HepG2 (cell line): ENCODE measurements around the gene IVD. TPM values are rescaled to one million over a fixed set of nuclear protein-coding genes. Genes with fewer than 3 reads are reported as not detected.

Experiments
- ATAC-seq: fragments of 200-7000 bp; cut with Tn5 transposase; 3 replicates; pipeline ENCODE4 v1.9.1; 2020; ENCODE audit warnings: mild to moderate bottlenecking, moderate library complexity
- BruUV-seq: library from RNA; stranded (reverse); fragments of 400-500 nt; replicated peaks from 2 replicates; lab custom pipeline; 2021; lab: Mats Ljungman, UMichigan
- CTCF ChIA-PET: fragments of 300-600 bp; formaldehyde crosslinking; extraction: SDS; loops from one replicate; lab custom pipeline; 2021; ENCODE audit warnings: low total read pairs, inconsistent platforms, low intra/inter-chr PET ratio; lab: Yijun Ruan, JAX
- POLR2A ChIA-PET: fragments of 350-600 bp; sonication (Branson Sonifier 250); formaldehyde crosslinking; loops from one replicate; lab custom pipeline; 2020; ENCODE audit warnings: antibody characterized with exemption, inconsistent platforms; lab: Yijun Ruan, JAX
- DNase-seq: peaks from one replicate; pipeline ENCODE4 v3.0.0-alpha.2; 2015; ENCODE audit warnings: low spot score
- FAIRE-seq: peaks from 3 replicates; lab custom pipeline; 2011; peaks lifted over from hg19 to GRCh38; lab: Jason Lieb, UNC
- H2AFZ ChIP-seq: one replicate; pipeline ENCODE4 v1.6.1; 2011; ENCODE audit warnings: low read length, inconsistent platforms
- H3K27ac ChIP-seq: fragments of 300-600 bp; 3 replicates; pipeline ENCODE4 v1.8.0; 2011; ENCODE audit warnings: mixed run types, mild to moderate bottlenecking, mixed read lengths, low read length, inconsistent platforms; ENCODE audit not compliant: insufficient read depth; ENCODE audit errors: extremely low read length
- H3K27me3 ChIP-seq, 2 experiments: fragments of 200-600 bp in 1 of 2; 2 replicates in 1 of 2; 3 replicates in 1 of 2; pipeline versions ENCODE4 v1.6.0 to v1.8.0; 2011; ENCODE audit warnings: low read length in 2 of 2, mild to moderate bottlenecking in 2 of 2, moderate library complexity in 2 of 2, inconsistent platforms in 1 of 2; ENCODE audit not compliant: insufficient read depth in 2 of 2, control insufficient read depth in 1 of 2
- H3K36me3 ChIP-seq, 2 experiments: fragments of 200-600 bp in 1 of 2; replicated peaks in 1 of 2; 2 replicates in 1 of 2; 3 replicates in 1 of 2; pipeline versions ENCODE4 v1.5.1 to v1.8.0; 2011; ENCODE audit warnings: low read length in 2 of 2, inconsistent platforms in 1 of 2; ENCODE audit not compliant: insufficient read depth in 2 of 2, control insufficient read depth in 1 of 2
- H3K4me1 ChIP-seq: 2 replicates; pipeline ENCODE4 v1.5.1; 2012; ENCODE audit warnings: low read length, inconsistent platforms; ENCODE audit not compliant: insufficient read depth
- H3K4me2 ChIP-seq: 2 replicates; pipeline ENCODE4 v1.6.0; 2011; ENCODE audit warnings: low read depth, low read length, inconsistent platforms
- H3K4me3 ChIP-seq, 3 experiments: fragments of 200-600 bp in 1 of 3; sonication (generic), shearing (Covaris generic) in 1 of 3; replicated peaks in 1 of 3; 2 replicates each; pipeline ENCODE4 v1.5.1; 2011 to 2016; ENCODE audit warnings: low read length in 3 of 3, inconsistent platforms in 2 of 3, low read depth in 2 of 3, mild to moderate bottlenecking in 2 of 3, control low read depth in 1 of 3, mixed read lengths in 1 of 3; ENCODE audit not compliant: insufficient read depth in 1 of 3
- H3K79me2 ChIP-seq: one replicate; pipeline ENCODE4 v1.6.1; 2011; ENCODE audit warnings: low read length, inconsistent platforms; ENCODE audit not compliant: insufficient read depth
- H3K9ac ChIP-seq: 2 replicates; pipeline ENCODE4 v1.6.0; 2011; ENCODE audit warnings: mild to moderate bottlenecking, low read depth, low read length, inconsistent platforms; ENCODE audit not compliant: insufficient read depth
- H3K9me3 ChIP-seq: 2 replicates; pipeline ENCODE4 v1.5.1; 2012; ENCODE audit warnings: mild to moderate bottlenecking, low read length
- H4K20me1 ChIP-seq: 2 replicates; pipeline ENCODE4 v1.6.0; 2011; ENCODE audit warnings: inconsistent platforms, mild to moderate bottlenecking, low read length, moderate library complexity; ENCODE audit not compliant: insufficient read depth
- NFIB ChIP-seq: sonication (generic); formaldehyde crosslinking; IDR thresholded peaks from 2 replicates; pipeline ENCODE4 v1.9.0; 2021; ENCODE audit warnings: missing genetic modification reagents, mild to moderate bottlenecking, borderline replicate concordance
- PLSCR1 ChIP-seq: sonication (generic); formaldehyde crosslinking; IDR thresholded peaks from 2 replicates; pipeline ENCODE4 v1.5.0; 2020; ENCODE audit warnings: missing genetic modification reagents, mild to moderate bottlenecking, borderline replicate concordance
- SIN3B ChIP-seq: fragments of 150-350 bp; IDR thresholded peaks from 2 replicates; pipeline ENCODE4 v1.6.1; 2014; ENCODE audit warnings: low read length
- ZNF281 ChIP-seq: sonication (generic); formaldehyde crosslinking; IDR thresholded peaks from 2 replicates; pipeline ENCODE4 v1.4.0; 2020; ENCODE audit warnings: missing genetic modification reagents, borderline replicate concordance
- ZNF331 ChIP-seq: sonication (generic); formaldehyde crosslinking; IDR thresholded peaks from 2 replicates; pipeline ENCODE4 v1.4.0; 2020; ENCODE audit warnings: missing genetic modification reagents
- ZNF674 ChIP-seq: sonication (generic); formaldehyde crosslinking; IDR thresholded peaks from 2 replicates; pipeline ENCODE4 v1.5.0; 2020; ENCODE audit warnings: low read depth, mild to moderate bottlenecking, missing genetic modification reagents
- WGBS: methylation state at CpG from one replicate; pipeline ENCODE4 v1.1.6; 2017; ENCODE audit warnings: low lambda C conversion rate; 5-methylcytosine and 5-hydroxymethylcytosine counted together
- in situ Hi-C: cut with HindIII; loops from 2 replicates; pipeline ENCODE4 v1.10.0; 2017; ENCODE audit warnings: low pct_unique_long_range_greater_than_20kb; ENCODE audit not compliant: extremely low pct_ligation_motif_present
- intact Hi-C: fragments of 100-400 bp; cut with micrococcal nuclease; formaldehyde crosslinking; loops from one replicate; pipeline ENCODE4 v1.10.0; 2022; ENCODE audit not compliant: unreplicated experiment
- polyA plus RNA-seq, 8 experiments: library from polyadenylated mRNA; depleted of rRNA in 3 of 8; stranded (reverse) in 7 of 8; unstranded in 1 of 8; fragments of >200 nt; fragmentation: Illumina TruSeq in 4 of 8; extraction: Trizol in 4 of 8; gene quantifications; 2 replicates each; pipeline versions ENCODE4 v1.2.1 to v1.2.3, GENCODE V29; 2011 to 2016; ENCODE audit warnings: low read depth in 4 of 8, missing spikeins in 1 of 8, mixed read lengths in 1 of 8; ENCODE audit not compliant: insufficient read depth in 1 of 8
- total RNA-seq, 5 experiments: library from RNA; depleted of rRNA; stranded (reverse); fragments of >200 nt; fragmentation: Illumina TruSeq; extraction: Trizol; gene quantifications; 2 replicates each; pipeline ENCODE4 v1.2.3, GENCODE V29; 2016; ENCODE audit warnings: low read depth in 1 of 5

The IVD gene
- total and polyA plus RNA-seq, 2 of the 13 experiments (the other 11 are each of a cell fraction or from before 2014, with no cell fraction given), result 48.0 to 53.9 TPM

- Histone ChIP-seq H3K79me2 (no peaks in the 10 kb centered on the region), H3K9me3 (no peaks in the 10 kb centered on the region), H3K4me1 (no peaks in the 10 kb centered on the region), H3K9ac (no peak overlapping the region), H3K4me3 (no peak overlapping the region), H3K36me3 (no peaks in the 10 kb centered on the region), H4K20me1 (no peaks in the 10 kb centered on the region), H3K4me2 (no peak overlapping the region), H3K27me3 (peaks cover 13 to 78% of the 10 kb centered on the region in 2 experiments), H2AFZ (no peak overlapping the region), H3K27ac (no peak overlapping the region)
- CTCF ChIA-PET, result no interaction called here
- intact Hi-C loops, result no loop called here
- WGBS, result 2% methylated on average over 6 of the region's 6 CpGs
- no peak for ATAC-seq
- TF ChIP-seq PLSCR1 (CRISPR knock-in tag) (no peak), NFIB (no peak), SIN3B (no peak), ZNF281 (CRISPR knock-in tag) (no peak), ZNF331 (CRISPR knock-in tag) (no peak), ZNF674 (CRISPR knock-in tag) (no peak)
- FAIRE-seq, result no peak
- in situ Hi-C loops, result no loop called here
- POLR2A ChIA-PET, result no interaction called here
- BruUV-seq, result no TSS peak
- DNase-seq, result no peak
These were observed 41.3 kb upstream of the IVD start for GRCh38 chr15:40364251-40364650.
